Neural progenitor cell (in vitro differentiated cells): ENCODE measurements around the gene NXNL1.

ENCODE experiments used
- CTCF ChIP-seq: fragments of 200-600 bp; sonication (generic); IDR thresholded peaks from 2 replicates; pipeline ENCODE4 v1.5.1; 2017; ENCODE audit warnings: antibody characterized with exemption, mild to moderate bottlenecking
- EZH2 ChIP-seq: fragments of 200-600 bp; sonication (generic); IDR thresholded peaks from 2 replicates; pipeline ENCODE4 v1.6.1; 2017; ENCODE audit warnings: antibody characterized with exemption, mild to moderate bottlenecking, moderate library complexity
- EZH2phosphoT487 ChIP-seq: fragments of 200-600 bp; sonication (generic); IDR thresholded peaks from 2 replicates; pipeline ENCODE4 v1.6.1; 2017; ENCODE audit warnings: antibody characterized with exemption

DNA sequence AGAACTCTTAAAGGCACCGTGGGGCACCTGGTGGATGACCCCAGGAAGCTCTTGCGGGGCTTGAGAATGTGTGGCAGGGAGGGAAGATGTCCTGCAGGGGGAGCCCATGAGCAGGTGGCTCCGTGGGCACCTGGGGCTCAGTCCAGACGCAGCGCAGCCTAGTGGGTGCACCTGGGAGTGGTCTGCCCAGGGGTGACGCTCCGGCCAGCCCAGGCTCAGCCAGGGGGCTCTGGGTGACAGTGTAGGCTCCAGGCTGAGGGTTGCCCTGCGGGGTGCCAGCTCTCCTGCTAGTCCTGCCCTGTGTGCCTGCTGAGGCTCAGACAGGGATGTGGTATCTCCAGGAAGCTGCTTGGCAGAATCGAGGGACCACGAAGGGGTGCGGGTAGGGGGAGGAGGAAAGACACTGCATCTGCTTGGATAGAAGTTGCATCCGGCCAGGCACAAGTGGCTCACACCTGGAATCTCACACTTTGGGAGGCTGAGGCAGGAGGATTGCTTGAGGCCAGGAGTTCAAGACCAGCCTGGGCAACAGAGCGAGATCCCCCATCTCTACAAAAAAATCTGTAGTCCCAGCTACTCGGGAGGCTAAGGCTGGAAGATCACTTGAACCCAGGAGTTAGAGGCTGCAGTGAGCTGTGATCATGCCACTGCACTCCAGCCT is 35.7 kb upstream of the NXNL1 start:
- TF ChIP-seq CTCF: peak; percentile 73
- TF ChIP-seq EZH2: no peak
- TF ChIP-seq EZH2phosphoT487: no peak
